Measurements from ENCODE around the gene LRRC17.

DNA sequence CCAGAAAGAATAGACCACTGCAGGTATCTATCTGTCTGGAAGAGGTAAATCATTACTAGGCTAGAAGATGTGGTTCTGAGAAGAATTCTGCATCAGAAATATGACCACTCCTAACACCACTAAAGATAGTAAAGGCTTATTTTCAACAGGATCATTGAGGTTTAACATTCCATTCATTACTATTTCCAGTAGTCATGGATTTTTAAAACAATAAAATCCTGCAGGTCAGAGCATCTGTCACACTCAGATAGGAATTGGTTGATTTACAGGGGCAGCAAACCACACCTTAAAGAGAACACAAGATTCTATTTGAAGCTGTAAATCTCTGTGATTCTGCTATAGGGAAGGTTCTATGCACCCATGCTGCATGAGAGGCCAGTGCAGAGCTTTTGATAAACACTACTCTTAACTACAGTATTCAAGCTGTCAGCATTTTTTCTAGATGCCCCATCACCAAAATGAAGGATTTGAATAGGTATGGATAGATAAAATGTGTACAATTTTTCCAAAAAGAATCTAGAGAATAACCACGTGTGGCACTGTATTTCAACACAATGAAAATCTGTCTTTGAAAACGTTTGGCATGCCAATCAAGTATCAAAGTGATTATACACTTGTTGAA lies 14.6 kb downstream of the LRRC17 start:
- TF ChIP-seq, protein P1, sequence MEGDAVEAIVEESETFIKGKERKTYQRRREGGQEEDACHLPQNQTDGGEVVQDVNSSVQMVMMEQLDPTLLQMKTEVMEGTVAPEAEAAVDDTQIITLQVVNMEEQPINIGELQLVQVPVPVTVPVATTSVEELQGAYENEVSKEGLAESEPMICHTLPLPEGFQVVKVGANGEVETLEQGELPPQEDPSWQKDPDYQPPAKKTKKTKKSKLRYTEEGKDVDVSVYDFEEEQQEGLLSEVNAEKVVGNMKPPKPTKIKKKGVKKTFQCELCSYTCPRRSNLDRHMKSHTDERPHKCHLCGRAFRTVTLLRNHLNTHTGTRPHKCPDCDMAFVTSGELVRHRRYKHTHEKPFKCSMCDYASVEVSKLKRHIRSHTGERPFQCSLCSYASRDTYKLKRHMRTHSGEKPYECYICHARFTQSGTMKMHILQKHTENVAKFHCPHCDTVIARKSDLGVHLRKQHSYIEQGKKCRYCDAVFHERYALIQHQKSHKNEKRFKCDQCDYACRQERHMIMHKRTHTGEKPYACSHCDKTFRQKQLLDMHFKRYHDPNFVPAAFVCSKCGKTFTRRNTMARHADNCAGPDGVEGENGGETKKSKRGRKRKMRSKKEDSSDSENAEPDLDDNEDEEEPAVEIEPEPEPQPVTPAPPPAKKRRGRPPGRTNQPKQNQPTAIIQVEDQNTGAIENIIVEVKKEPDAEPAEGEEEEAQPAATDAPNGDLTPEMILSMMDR (IDR thresholded peaks at IDR 0.05; ENCODE audit: low read depth, low read length, missing input control) = no peak
- TF ChIP-seq RAD21 (IDR thresholded peaks at IDR 0.05) (no peak), YY1 (IDR thresholded peaks at IDR 0.05) (no peak), TAF1 (conservative IDR thresholded peaks at IDR 0.05) (no peak), GABPA (IDR thresholded peaks at IDR 0.05 in 1 of 2, conservative IDR thresholded peaks at IDR 0.05 in 1 of 2) (no peak), JUND (IDR thresholded peaks at IDR 0.05) (no peak), SP1 (IDR thresholded peaks at IDR 0.05) (no peak), EGR1 (IDR thresholded peaks at IDR 0.05; ENCODE audit: low read depth in 2 of 2) (no peak), HNF4G (IDR thresholded peaks at IDR 0.05) (no peak), RXRA (IDR thresholded peaks at IDR 0.05) (no peak)
- TF ChIP-seq, protein P2, sequence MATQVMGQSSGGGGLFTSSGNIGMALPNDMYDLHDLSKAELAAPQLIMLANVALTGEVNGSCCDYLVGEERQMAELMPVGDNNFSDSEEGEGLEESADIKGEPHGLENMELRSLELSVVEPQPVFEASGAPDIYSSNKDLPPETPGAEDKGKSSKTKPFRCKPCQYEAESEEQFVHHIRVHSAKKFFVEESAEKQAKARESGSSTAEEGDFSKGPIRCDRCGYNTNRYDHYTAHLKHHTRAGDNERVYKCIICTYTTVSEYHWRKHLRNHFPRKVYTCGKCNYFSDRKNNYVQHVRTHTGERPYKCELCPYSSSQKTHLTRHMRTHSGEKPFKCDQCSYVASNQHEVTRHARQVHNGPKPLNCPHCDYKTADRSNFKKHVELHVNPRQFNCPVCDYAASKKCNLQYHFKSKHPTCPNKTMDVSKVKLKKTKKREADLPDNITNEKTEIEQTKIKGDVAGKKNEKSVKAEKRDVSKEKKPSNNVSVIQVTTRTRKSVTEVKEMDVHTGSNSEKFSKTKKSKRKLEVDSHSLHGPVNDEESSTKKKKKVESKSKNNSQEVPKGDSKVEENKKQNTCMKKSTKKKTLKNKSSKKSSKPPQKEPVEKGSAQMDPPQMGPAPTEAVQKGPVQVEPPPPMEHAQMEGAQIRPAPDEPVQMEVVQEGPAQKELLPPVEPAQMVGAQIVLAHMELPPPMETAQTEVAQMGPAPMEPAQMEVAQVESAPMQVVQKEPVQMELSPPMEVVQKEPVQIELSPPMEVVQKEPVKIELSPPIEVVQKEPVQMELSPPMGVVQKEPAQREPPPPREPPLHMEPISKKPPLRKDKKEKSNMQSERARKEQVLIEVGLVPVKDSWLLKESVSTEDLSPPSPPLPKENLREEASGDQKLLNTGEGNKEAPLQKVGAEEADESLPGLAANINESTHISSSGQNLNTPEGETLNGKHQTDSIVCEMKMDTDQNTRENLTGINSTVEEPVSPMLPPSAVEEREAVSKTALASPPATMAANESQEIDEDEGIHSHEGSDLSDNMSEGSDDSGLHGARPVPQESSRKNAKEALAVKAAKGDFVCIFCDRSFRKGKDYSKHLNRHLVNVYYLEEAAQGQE (IDR thresholded peaks at IDR 0.05) = no peak
- TF ChIP-seq, protein P3, sequence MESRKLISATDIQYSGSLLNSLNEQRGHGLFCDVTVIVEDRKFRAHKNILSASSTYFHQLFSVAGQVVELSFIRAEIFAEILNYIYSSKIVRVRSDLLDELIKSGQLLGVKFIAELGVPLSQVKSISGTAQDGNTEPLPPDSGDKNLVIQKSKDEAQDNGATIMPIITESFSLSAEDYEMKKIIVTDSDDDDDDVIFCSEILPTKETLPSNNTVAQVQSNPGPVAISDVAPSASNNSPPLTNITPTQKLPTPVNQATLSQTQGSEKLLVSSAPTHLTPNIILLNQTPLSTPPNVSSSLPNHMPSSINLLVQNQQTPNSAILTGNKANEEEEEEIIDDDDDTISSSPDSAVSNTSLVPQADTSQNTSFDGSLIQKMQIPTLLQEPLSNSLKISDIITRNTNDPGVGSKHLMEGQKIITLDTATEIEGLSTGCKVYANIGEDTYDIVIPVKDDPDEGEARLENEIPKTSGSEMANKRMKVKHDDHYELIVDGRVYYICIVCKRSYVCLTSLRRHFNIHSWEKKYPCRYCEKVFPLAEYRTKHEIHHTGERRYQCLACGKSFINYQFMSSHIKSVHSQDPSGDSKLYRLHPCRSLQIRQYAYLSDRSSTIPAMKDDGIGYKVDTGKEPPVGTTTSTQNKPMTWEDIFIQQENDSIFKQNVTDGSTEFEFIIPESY (IDR thresholded peaks at IDR 0.05) = no peak
- TF ChIP-seq, protein P4, sequence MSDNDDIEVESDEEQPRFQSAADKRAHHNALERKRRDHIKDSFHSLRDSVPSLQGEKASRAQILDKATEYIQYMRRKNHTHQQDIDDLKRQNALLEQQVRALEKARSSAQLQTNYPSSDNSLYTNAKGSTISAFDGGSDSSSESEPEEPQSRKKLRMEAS (IDR thresholded peaks at IDR 0.05) = no peak
- TF ChIP-seq, protein P5, sequence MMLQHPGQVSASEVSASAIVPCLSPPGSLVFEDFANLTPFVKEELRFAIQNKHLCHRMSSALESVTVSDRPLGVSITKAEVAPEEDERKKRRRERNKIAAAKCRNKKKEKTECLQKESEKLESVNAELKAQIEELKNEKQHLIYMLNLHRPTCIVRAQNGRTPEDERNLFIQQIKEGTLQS (IDR thresholded peaks at IDR 0.05) = no peak
